GM21825 (cell line): ENCODE data around the gene SCGN.

ENCODE experiments used
- ATAC-seq: cut with Tn5 transposase; IDR thresholded peaks from one replicate; pipeline ENCODE4 v1.9.1; 2021; ENCODE audit warnings: mild to moderate bottlenecking, moderate library complexity; ENCODE audit not compliant: unreplicated experiment

Gene SCGN

GRCh38 chr6:25684565-25684964 is 32.5 kb downstream of the SCGN start:
- ATAC-seq = no peak

- no peak for ATAC-seq
These were observed 33.2 kb downstream of the SCGN start for GRCh38 chr6:25685251-25685650.

DNA sequence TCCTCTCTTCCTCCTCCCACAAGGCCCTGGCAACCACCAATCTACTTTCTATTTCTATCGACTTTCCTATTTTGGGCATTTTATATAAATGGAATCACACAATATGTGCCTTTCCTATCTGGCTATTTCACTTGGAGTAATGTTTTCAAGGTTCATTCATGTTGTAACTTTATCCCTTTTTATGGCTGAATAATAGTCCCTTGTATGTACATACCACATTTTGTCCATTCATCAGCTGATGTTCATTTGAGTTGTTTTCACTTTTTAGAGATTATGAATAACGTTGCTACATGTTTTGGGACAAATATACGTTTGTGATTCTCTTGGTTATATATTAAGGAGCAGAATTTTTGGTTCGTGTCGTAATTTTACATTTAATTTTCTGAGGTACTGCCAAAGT is 33.9 kb downstream of the SCGN start:
- no peak for ATAC-seq

GRCh38 chr6:25686856-25687255 is 34.8 kb downstream of the SCGN start:
- ATAC-seq = no peak

DNA sequence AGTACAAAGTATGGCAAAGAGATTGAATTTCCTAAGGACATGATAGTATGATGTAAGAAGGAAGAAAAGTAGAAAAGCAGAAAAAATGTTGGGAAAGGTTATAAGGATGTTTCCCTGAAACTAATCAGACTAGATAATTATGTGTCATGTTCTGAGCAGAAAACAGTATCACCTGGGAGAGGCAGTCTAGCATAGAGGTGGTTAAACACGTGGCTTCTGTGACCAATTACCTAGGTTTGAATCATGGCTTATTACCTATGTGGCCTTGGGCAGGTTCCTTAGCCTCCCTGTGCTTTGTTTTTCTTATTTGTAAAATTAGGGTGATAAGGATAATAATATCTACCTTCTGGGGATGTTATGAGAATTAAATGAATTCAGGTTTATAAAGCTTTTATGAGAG is 38.0 kb downstream of the SCGN start:
- ATAC-seq = no peak

- no peak for ATAC-seq
These were observed 39.9 kb downstream of the SCGN start for GRCh38 chr6:25691894-25692293.

DNA sequence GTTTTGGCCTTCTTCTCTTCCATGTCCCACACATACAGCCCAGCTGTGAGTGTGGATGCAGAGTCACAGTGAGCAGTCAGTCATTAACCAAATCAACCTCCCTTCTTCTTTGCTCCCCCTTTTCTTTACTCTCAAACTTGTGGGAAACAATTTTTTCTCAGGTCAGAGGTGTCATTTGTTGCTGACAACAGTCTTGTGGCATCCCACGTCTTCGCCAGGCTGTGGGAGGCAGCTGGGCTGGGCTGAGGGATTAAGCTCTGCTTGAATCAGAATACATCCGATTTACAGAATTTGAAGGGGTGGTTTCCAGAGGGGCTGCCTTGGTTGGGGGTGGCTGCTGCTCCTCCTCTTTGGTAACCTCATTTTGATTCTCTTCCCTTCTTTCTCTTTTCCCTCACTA is 40.5 kb downstream of the SCGN start:
- ATAC-seq = no peak

DNA sequence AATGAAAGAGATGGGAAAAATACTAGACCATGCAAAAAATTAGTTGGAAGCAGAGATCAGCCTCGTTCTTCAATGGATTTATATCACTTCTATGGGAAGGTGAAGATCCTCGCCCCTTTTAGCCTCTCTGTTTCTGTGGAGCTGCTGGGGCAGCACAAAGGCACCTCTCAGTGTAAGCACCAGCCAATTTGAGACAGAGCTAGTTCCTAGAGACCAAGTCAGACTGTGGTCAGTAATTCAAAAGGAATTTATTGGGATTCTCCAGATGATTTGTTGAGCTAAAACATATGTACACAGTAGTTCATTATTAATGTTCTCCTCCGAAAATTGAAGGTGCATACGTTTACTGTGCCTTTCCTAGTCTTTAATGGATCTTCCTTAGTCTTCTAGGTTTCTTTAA is 42.4 kb downstream of the SCGN start:
- no peak for ATAC-seq

DNA sequence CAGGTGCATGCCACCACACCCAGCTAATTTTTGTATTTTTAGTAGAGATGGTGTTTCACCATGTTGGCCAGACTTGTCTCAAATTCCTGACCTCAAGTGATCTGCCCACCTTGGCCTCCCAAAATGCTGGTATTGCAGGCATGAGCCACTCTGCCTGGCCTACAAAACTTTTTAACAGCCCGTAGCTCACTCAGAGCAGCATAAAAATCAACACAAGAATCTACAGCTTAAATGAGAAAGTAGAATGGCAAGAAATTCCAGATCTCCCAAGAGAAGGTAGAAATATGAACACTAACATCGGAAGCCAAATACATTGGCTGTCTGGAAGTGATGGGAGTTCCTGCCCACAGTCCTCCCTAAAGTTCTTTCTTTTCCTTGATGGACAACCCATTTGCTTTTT is 43.7 kb downstream of the SCGN start:
- no peak for ATAC-seq

DNA sequence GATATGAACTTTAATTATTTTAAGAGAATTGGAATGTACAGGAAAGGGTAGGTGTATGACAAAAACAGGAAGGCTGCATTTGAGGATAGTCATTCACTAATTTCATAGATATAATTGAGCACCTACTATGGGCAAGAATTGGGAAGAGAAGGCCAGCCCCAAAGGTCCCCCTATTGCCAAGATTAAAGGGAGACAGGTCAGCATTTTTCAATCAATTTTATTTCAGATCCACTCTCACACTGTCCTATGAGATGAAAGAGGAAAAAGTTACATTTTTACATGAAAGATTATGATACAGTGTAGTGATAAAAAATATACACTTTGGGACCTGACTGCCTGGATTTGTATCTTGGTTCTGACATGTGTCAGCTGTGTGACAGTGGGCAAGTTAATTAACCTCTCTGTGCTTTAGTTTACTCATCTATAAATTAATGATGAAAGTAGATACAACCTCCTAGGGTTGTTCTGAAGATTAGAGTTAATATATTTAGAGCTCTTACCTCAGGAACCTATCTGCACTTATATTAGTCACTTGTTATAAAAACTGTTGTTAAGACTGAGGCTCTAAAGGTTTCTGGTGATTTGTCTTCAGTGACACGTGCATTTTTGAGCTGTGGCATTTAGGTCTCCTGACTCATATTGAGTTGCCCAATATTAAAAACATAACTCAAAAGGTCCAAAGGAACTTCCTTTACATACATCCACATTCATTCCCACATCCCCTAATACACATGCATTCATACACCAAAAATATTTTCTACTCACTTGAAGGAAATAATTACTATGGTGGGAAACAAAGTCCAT is 45.7 kb downstream of the SCGN start:
- ATAC-seq = no peak

- no peak for ATAC-seq
These were observed 46.6 kb downstream of the SCGN start for GRCh38 chr6:25698631-25699030.

- ATAC-seq = no peak
These were observed 47.6 kb downstream of the SCGN start for GRCh38 chr6:25699649-25700048.

GRCh38 chr6:25700761-25701160 is 48.7 kb downstream of the SCGN start:
- ATAC-seq = no peak

GRCh38 chr6:25701807-25702206 is 49.8 kb downstream of the SCGN start:
- ATAC-seq = no peak

DNA sequence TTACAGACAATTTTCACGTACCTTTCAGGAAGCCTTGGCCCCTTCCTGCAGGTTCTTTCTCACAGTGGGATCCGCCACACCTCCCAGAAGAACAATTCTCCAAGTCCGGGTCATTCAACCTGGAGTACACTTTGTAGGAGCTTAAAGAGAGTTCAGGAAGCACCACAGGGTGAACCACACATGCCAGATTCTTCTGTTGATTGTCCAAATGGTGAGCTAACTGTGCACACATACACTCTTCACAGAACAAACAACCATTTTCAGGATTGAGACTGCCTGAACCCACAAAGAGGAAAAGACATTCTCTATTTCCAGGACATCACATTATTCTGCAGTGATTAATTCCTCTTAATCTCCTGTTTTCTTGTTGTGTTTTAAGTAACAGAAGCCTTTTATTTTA is 51.0 kb downstream of the SCGN start:
- ATAC-seq = no peak

GRCh38 chr6:25704001-25704400 is 52.0 kb downstream of the SCGN start:
- ATAC-seq = no peak

- no peak for ATAC-seq
These were observed 54.4 kb downstream of the SCGN start for GRCh38 chr6:25706314-25707014.

DNA sequence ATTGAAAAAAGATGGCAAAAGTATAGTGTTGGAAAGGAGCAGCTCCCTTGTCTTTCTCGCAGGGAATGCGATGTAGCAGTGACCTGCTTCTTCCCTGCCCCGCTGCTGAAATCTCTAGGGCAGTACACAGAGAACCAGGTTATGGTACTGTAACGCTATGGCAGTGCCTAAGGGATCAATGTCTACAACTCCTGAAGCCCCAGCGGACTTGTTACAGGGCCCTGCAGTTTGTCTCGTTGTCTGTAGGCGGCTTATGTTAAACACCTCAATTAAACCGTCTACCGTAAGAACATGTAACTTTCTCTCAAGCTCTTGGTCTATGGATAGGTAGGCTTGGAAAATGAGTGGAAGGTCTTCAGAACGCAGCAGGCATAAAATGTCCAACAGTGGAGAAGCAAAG is 57.7 kb downstream of the SCGN start:
- no peak for ATAC-seq

DNA sequence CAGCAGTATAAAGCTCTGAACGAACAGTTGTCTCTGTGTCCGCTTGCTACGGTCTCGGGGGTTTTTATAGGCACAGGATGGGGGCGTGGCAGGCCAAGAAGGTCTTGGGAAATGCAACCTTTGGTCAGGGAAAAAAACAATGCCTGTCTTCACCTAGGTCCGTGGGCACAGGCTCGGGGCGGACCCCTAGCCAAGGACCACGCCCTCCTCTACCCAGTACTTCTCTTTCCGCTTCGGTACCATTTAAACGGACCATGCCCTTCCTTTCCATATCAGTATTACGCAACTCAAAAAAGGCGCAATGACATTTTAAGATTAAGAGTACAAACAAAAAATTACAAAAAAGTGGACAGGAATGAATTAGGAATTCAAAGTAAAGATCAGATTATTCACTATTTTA is 58.3 kb downstream of the SCGN start:
- ATAC-seq = no peak

DNA sequence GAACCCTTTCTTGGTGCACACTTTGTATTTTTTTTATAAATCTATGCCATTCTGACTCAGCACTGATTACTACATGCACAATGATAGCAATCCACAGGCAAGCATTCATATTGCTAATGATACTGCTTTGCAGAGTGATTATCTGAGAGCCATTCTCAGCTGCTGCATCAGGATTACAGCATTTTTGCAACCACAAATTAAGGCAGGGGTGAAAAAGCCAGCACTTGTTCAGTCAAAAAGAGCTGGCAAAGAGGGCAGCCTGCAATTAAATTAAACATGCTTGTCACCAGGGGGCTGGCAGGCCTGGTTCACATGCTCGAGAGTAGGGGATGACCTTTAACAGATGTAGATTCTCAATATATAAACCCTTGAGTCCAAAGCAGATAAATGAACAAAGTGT is 61.8 kb downstream of the SCGN start:
- no peak for ATAC-seq

- no peak for ATAC-seq
These were observed 62.8 kb downstream of the SCGN start for GRCh38 chr6:25714765-25715164.

DNA sequence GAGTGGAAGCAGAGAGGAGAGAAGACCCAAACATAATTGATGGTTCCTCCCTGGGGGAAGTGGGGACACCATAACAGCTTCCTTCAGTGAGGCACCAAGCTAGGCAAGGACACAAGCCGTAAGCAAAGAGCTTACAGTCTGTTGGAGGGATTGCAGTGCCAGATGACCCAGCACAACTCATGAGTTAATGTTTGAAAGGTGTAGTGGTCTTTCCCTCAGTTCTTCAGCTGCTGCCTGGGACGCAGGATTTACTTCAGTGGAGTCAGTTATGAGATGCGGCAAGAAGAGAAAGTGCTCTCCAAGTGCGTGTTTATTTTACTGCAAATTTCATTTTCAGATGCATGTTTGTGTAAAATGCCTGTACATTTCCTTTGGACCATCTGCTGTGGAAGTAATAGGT is 63.8 kb downstream of the SCGN start:
- ATAC-seq = no peak
